SW 1271 (cell line): ENCODE results near the gene SLC20A1.
A peak's percentile ranks its signal among the peaks of the same experiment; 100 is the strongest.
"Not testable (repeated sequence)": the region's sequence is repeated elsewhere in the genome, so short reads cannot be mapped to it uniquely, and the experiment has no call there.

Source experiments
- DNase-seq, 2 experiments: peaks; one replicate each; lab custom pipeline; 2025; lab: John Stamatoyannopoulos, UW

Gene SLC20A1

GRCh38 chr2:112683550-112684414, 38.0 kb downstream of the SLC20A1 start:
- DNase-seq = no peak

GRCh38 chr2:112684415-112684775, 38.7 kb downstream of the SLC20A1 start:
- no peak for DNase-seq

- peak in 1 of 2 experiments; percentile 30 for DNase-seq
These were observed 39.6 kb downstream of the SLC20A1 start for GRCh38 chr2:112685271-112685884.

GRCh38 chr2:112686348-112687217, 40.8 kb downstream of the SLC20A1 start:
- DNase-seq = no peak

GRCh38 chr2:112687522-112687921, 41.8 kb downstream of the SLC20A1 start:
- no peak for DNase-seq

GRCh38 chr2:112688086-112688880, 42.5 kb downstream of the SLC20A1 start:
- peak in 1 of 2 experiments; percentile 31 for DNase-seq

GRCh38 chr2:112690853-112691401, 45.2 kb downstream of the SLC20A1 start:
- peak; percentile 30 to 79 for DNase-seq

GRCh38 chr2:112691881-112692281, 46.1 kb downstream of the SLC20A1 start:
- no peak for DNase-seq

GRCh38 chr2:112692495-112692911, 46.8 kb downstream of the SLC20A1 start:
- DNase-seq = peak; percentile 91 to 94

- peak in 1 of 2 experiments; percentile 10 for DNase-seq
These were observed 47.2 kb downstream of the SLC20A1 start for GRCh38 chr2:112692918-112693317.

- no peak for DNase-seq
These were observed 47.9 kb downstream of the SLC20A1 start for GRCh38 chr2:112693596-112693995.

- no peak for DNase-seq
These were observed 48.4 kb downstream of the SLC20A1 start for GRCh38 chr2:112694182-112694581.

GRCh38 chr2:112698834-112699515, 53.2 kb downstream of the SLC20A1 start:
- DNase-seq = no peak

GRCh38 chr2:112699984-112700667, 54.4 kb downstream of the SLC20A1 start:
- no peak for DNase-seq

- DNase-seq = no peak
These were observed 55.3 kb downstream of the SLC20A1 start for GRCh38 chr2:112701052-112701451.

- no peak for DNase-seq
These were observed 57.9 kb downstream of the SLC20A1 start for GRCh38 chr2:112703684-112704083.

GRCh38 chr2:112705575-112705974, 59.8 kb downstream of the SLC20A1 start:
- DNase-seq = no peak

GRCh38 chr2:112706170-112706664, 60.5 kb downstream of the SLC20A1 start:
- DNase-seq = no peak

GRCh38 chr2:112706947-112707346, 61.2 kb downstream of the SLC20A1 start:
- not testable (repeated sequence) for DNase-seq

- DNase-seq = no peak
These were observed 63.2 kb downstream of the SLC20A1 start for GRCh38 chr2:112708968-112709367.
